HG03175 (cell line): ENCODE measurements around the gene CAPN15.
"Not testable (repeated sequence)": the region's sequence is repeated elsewhere in the genome, so short reads cannot be mapped to it uniquely, and the experiment has no call there.

Source experiments
- ATAC-seq: cut with Tn5 transposase; IDR thresholded peaks from one replicate; pipeline ENCODE4 v1.9.1; 2021; ENCODE audit warnings: mild to moderate bottlenecking, moderate library complexity; ENCODE audit not compliant: unreplicated experiment

The CAPN15 gene

GRCh38 chr16:588889-589657 lies 61.6 kb downstream of the CAPN15 start:
- peak; percentile 75 for ATAC-seq

- ATAC-seq, result peak; percentile 77
These were observed 62.2 kb downstream of the CAPN15 start, which contains the start of gene RAB40C for GRCh38 chr16:589658-590187. TSS of gene RAB40C (plus strand) at chr16:590066. CDS start at chr16:590292, 226 bp downstream.

GRCh38 chr16:590188-590814 lies 62.8 kb downstream of the CAPN15 start:
- ATAC-seq, result no peak

- no peak for ATAC-seq
These were observed 63.3 kb downstream of the CAPN15 start for GRCh38 chr16:590815-591200.

GRCh38 chr16:591231-591630 lies 63.7 kb downstream of the CAPN15 start:
- no peak for ATAC-seq

DNA sequence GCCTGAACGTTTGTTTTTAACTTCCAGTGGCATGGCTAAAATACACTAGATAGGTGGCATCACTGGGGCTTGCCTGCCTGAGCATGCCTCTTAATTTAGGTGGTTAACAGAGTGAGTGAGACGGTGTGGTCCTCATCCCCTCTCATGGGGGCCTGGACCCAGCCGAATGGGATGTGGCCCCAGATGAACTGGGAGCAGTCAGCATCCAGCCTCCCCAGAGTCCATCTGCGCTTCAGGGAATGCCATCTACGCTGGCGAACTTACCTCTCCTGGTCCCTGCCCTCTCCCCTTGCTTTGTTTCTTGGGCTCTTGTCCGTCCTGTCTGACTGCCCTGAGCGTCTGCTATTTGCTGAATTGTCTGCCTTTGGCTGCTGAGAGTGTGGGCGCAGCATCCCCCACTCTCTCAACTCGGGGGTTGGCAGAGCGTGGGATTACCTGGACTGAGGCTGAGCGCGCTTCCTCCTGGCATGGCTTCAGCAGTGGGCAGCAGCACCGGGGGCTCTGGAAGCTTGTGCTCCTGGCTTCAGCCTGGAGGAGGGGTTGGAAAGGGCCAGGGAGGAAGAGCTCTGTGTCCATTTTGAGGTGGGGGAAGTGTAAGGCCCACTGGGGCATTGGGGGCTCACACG lies 64.5 kb downstream of the CAPN15 start:
- no peak for ATAC-seq

- ATAC-seq, result no peak
These were observed 65.2 kb downstream of the CAPN15 start for GRCh38 chr16:592518-593306.

DNA sequence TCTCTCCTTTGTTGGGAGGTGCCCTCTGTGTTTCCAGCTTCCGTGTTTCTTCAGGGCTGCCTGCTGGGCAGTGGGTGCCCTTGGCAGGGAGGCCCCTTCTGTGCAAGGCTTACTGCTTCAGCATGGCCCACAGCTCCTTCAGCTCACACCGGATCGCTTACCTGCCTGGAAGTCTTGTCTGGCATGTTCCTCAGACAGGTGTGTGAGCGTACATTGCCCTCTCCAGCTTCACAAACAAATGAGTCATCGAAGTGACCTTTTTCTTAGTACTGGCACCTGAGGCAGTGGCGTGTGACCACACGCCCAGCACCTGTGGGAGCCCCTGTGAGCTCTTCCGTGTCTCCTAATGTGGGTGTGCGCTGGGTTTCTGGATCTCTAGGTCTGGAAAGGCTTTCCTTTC lies 65.9 kb downstream of the CAPN15 start:
- ATAC-seq, result no peak

- no peak for ATAC-seq
These were observed 66.3 kb downstream of the CAPN15 start for GRCh38 chr16:593807-594206.

GRCh38 chr16:595094-595528 lies 67.6 kb downstream of the CAPN15 start:
- no peak for ATAC-seq

- ATAC-seq, result no peak
These were observed 68.6 kb downstream of the CAPN15 start for GRCh38 chr16:595942-596735.

DNA sequence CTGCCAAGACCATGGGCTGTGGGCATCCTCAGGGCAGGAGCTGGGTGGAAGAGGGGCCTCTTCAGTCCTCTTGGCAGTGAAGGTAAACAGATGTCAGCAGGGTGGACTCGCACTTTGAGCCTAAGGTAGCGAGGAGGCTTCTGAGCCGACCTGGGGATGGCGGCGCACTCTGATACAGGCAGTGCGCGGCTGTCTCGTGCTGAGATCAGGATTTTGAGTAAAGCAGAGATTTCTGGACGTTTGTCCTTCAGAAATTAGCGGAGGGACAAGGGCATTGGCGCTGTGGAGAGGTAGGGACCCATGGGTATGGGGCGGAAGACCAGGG lies 69.2 kb downstream of the CAPN15 start:
- no peak for ATAC-seq

DNA sequence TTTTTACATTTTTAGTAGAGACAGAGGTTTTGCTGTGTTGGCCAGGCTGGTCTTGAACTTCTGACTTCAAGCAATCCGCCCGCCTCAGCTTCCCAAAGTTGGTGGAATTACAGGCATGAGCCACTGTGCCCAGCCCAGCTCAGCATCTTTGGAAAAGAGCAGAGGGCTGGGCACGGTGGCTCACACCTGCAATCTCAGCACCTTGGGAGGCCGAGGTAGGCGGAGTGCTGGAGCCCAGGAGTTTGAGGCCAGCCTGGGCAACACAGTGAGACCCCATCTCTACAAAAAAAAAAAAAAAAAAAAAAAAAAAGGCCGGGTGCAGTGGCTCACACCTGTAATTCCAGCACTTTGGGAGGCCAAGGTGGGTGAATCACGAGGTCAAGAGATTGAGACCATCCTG lies 70.1 kb downstream of the CAPN15 start:
- not testable (repeated sequence) for ATAC-seq

DNA sequence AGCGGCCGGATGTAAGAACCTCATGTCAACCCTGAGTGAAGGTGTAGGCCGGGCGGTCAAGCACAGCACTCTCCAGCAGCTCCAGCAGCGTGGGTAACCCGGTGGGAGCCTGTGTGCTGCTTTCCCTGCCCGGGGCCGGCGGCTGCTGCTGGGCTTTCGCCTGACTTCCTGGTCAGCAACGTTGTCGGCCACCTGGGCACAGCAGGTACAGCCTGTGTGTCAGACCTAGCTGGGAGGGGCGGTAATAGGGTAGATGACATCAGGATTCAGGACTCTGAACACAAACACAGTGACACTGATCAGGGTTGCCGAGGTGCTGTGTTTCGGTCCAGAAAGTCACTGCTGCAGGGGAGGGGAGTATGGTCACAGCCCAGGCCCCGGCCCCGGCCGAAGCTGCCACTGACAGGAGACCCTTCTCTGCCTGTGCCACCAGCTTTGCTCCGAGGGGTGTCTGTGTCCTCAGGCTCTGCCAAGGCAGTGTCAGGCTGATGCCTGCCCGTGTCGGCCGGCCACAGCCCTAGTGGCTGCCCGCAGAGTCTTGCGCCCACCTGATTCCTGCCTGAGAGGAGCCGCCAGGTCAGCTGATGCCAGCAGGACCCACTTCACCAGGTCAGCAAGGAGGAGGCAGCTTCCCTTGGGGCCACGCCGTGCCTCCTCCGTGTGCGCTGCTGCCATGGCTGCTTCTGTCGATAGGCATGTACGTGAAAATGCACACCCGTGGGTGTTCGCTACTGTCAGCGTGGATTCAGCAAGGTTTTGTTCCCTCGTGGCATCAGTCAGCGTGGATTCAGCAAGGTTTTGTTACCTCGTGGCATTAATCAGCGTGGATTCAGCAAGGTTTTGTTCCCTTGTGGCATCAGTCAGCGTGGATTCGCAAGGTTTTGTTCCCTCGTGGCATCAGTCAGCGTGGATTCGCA lies 71.6 kb downstream of the CAPN15 start:
- ATAC-seq, result no peak

DNA sequence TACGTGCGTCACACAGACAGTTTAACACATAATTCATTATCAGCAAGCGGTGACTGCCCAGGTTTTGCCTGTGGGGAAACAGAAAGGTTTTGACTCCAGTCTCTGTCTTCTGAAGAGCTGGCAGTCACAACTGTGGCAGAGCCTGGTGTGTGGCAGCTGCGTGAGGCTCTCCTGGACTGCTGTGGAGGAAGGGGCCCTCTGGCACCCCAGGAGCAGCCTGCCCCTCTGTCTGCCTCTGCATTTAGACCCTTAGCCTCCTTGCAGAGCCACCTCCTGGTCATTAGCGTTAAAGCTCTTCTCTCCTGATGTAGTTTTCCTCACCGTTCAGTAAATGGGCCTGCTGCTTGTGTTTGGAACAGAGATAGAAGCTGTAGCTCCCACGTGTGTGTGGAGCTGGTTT lies 73.3 kb downstream of the CAPN15 start:
- no peak for ATAC-seq

DNA sequence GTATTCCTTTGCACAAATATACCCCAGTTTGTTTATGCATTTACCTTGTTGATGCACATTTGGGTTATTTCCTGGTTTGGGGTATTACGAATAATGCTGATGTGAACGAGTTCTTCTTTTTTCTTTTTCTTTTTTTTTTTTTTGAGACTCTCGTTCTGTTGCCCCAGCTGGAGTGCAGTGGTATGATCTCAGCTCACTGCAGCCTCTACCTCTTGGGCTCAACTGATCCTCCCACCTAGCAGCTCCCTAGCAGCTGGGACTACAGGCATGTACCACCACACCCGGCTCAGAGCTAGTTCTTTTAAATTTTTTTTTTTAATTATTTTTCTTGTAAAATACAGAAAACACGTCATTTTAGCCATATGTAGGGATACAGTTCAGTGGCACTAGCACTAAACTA lies 76.4 kb downstream of the CAPN15 start:
- no peak for ATAC-seq
